Lower lobe of right lung (tissue), 2 donors: Measurements from ENCODE around the gene CALCOCO2. TPM values are rescaled to one million over a fixed set of nuclear protein-coding genes. Genes with fewer than 3 reads are reported as not detected.
"Not testable (repeated sequence)": the region's sequence is repeated elsewhere in the genome, so short reads cannot be mapped to it uniquely, and the experiment has no call there.

ENCODE experiments used
- ATAC-seq, 2 donors: fragments of 200-7000 bp; cut with Tn5 transposase; one replicate each; pipeline ENCODE4 v1.9.1; 2020 to 2022; ENCODE audit warnings: mild to moderate bottlenecking in 2 of 2, moderate library complexity in 2 of 2
- DNase-seq: peaks from one replicate; pipeline ENCODE4 v3.0.0-alpha.2; 2020
- H3K27ac ChIP-seq: fragments of 200-600 bp; one replicate; pipeline ENCODE4 v1.8.0; 2022
- H3K27me3 ChIP-seq: fragments of 200-600 bp; one replicate; pipeline ENCODE4 v1.8.0; 2022; ENCODE audit warnings: low read depth
- H3K36me3 ChIP-seq: fragments of 200-600 bp; one replicate; pipeline ENCODE4 v1.8.0; 2022; ENCODE audit warnings: mild to moderate bottlenecking
- H3K4me1 ChIP-seq: fragments of 200-600 bp; one replicate; pipeline ENCODE4 v1.8.0; 2022
- H3K4me3 ChIP-seq: fragments of 200-600 bp; one replicate; pipeline ENCODE4 v1.8.0; 2022; ENCODE audit warnings: mild to moderate bottlenecking
- H3K9me3 ChIP-seq: fragments of 200-600 bp; one replicate; pipeline ENCODE4 v1.8.0; 2022
- intact Hi-C: fragments of 100-400 bp; cut with DNase I; formaldehyde crosslinking; loops from one replicate; pipeline ENCODE4 v1.11.0; 2022
- total RNA-seq: library from RNA; stranded (reverse); fragmentation: NEBNext Ultra II Directional; extraction: Animal tissue kit (Norgen Biotek cat#: 25700); gene quantifications from one replicate; pipeline ENCODE4 v1.2.1, GENCODE V29; 2021
- TF ChIP-seq, protein P1 (sequence below): fragments of 200-600 bp; IDR thresholded peaks from one replicate; pipeline ENCODE4 v1.8.0; 2022; ENCODE audit warnings: antibody characterized with exemption, mild to moderate bottlenecking
- donor health status: DM: no; HTN: yes; CAD: no; lungs with severe emphysema.

The CALCOCO2 gene
- total RNA-seq, 1 donor from 2014 or later = 174 TPM

- Histone ChIP-seq H3K4me1 (peaks cover 14% of the 10 kb centered on the region), H3K4me3 (no peak overlapping the region), H3K9me3 (no peaks in the 10 kb centered on the region), H3K36me3 (no peaks in the 10 kb centered on the region), H3K27me3 (peaks cover 13% of the 10 kb centered on the region), H3K27ac (no peak overlapping the region)
- ATAC-seq = no peak
- intact Hi-C loops = loop anchor here (5.0 kb wide), 1 partner anchor 59 kb away; no protein-coding TSS in a partner anchor
- DNase-seq = no peak
- TF ChIP-seq, protein P1, sequence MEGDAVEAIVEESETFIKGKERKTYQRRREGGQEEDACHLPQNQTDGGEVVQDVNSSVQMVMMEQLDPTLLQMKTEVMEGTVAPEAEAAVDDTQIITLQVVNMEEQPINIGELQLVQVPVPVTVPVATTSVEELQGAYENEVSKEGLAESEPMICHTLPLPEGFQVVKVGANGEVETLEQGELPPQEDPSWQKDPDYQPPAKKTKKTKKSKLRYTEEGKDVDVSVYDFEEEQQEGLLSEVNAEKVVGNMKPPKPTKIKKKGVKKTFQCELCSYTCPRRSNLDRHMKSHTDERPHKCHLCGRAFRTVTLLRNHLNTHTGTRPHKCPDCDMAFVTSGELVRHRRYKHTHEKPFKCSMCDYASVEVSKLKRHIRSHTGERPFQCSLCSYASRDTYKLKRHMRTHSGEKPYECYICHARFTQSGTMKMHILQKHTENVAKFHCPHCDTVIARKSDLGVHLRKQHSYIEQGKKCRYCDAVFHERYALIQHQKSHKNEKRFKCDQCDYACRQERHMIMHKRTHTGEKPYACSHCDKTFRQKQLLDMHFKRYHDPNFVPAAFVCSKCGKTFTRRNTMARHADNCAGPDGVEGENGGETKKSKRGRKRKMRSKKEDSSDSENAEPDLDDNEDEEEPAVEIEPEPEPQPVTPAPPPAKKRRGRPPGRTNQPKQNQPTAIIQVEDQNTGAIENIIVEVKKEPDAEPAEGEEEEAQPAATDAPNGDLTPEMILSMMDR = no peak
Measured at GRCh38 chr17:48818361-48818841, 12.4 kb upstream of the CALCOCO2 start.

GRCh38 chr17:48819466-48819865 lies 11.4 kb upstream of the CALCOCO2 start:
- Histone ChIP-seq H3K4me3 (no peak overlapping the region), H3K27me3 (peaks cover 13% of the 10 kb centered on the region), H3K9me3 (no peaks in the 10 kb centered on the region), H3K4me1 (peaks cover 14% of the 10 kb centered on the region), H3K36me3 (no peaks in the 10 kb centered on the region), H3K27ac (no peak overlapping the region)
- intact Hi-C loops = loop anchor here (5.0 kb wide), 1 partner anchor 58 kb away; no protein-coding TSS in a partner anchor
- no peak for ATAC-seq
- TF ChIP-seq, protein P1 = no peak
- no peak for DNase-seq

GRCh38 chr17:48820936-48821335 lies 9.9 kb upstream of the CALCOCO2 start:
- H3K27me3 ChIP-seq = peaks cover 13% of the 10 kb centered on the region
- H3K36me3 ChIP-seq, H3K4me3 ChIP-seq, ATAC-seq, H3K9me3 ChIP-seq, DNase-seq, intact Hi-C loops, H3K27ac ChIP-seq: not testable (repeated sequence)
- peaks cover 14% of the 10 kb centered on the region for H3K4me1 ChIP-seq

GRCh38 chr17:48825446-48826381 lies 5.1 kb upstream of the CALCOCO2 start:
- TF ChIP-seq, protein P1 = no peak
- no peak for DNase-seq
- H3K36me3 ChIP-seq = no peaks in the 10 kb centered on the region
- no peak for ATAC-seq
- H3K27me3 ChIP-seq = no peaks in the 10 kb centered on the region
- intact Hi-C loops = no loop called here
- no peaks in the 10 kb centered on the region for H3K9me3 ChIP-seq
- no peaks in the 10 kb centered on the region for H3K4me1 ChIP-seq
- no peak overlapping the region for H3K4me3 ChIP-seq
- H3K27ac ChIP-seq = no peak overlapping the region

DNA sequence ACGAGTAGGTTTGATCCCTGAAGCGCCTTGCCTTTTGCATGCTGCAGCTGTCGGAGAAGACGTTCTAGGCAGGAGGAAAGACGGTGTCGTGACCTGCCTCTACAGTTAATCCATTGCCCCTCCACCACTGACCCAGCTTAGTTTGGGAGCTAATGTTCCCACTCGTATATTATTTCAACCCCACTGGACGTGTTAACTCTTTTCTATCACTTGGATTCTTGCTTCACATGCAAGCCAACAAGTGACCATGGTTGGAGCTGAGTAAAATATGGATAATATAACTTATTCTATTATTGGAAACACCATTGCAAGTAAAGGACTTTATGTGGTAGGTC lies 681 bp downstream of the CALCOCO2 start:
- intact Hi-C loops = no loop called here
- H3K36me3 ChIP-seq = peaks cover 8% of the 10 kb centered on the region
- ATAC-seq (no peak), DNase-seq (no peak)
- no peaks in the 10 kb centered on the region for H3K9me3 ChIP-seq
- H3K27ac ChIP-seq = peak overlapping the region; percentile 98
- H3K4me3 ChIP-seq = peak overlapping the region; percentile 86
- no peaks in the 10 kb centered on the region for H3K27me3 ChIP-seq
- TF ChIP-seq, protein P1 = no peak
- H3K4me1 ChIP-seq = peaks cover 49% of the 10 kb centered on the region

DNA sequence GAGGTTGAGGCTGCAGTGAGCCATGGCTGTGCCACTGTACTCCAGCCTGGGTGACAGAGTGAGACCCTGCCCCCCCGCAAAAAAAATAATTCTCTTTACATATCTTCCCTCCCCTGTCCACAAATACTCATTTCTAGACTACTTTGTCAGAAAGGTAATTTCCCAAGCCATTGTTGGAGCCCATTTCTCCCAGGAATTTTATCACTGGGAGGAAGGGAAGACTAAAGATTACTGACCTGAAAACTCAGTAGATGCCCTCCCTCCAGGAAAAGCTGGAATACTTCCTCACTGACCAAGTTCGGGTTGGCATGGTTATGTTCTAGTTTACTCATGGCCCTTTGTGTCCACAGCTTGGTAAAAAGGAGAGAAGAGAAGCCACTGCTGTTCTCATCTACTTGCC lies 4.1 kb downstream of the CALCOCO2 start:
- no peak for ATAC-seq
- intact Hi-C loops = no loop called here
- Histone ChIP-seq H3K27ac (no peak overlapping the region), H3K4me1 (peaks cover 84% of the 10 kb centered on the region), H3K27me3 (no peaks in the 10 kb centered on the region), H3K36me3 (peaks cover 8% of the 10 kb centered on the region), H3K4me3 (no peak overlapping the region), H3K9me3 (no peaks in the 10 kb centered on the region)
- TF ChIP-seq, protein P1 = no peak
- DNase-seq = no peak
